GM12878 (cell line): ENCODE measurements around the gene STK11. TPM values are rescaled to one million over a fixed set of nuclear protein-coding genes. Genes with fewer than 3 reads are reported as not detected.

Source experiments
- ATAC-seq: fragments of 200-7000 bp; cut with Tn5 transposase; 3 replicates; pipeline ENCODE4 v1.9.1; 2020; ENCODE audit warnings: mild to moderate bottlenecking, moderate library complexity
- BruUV-seq: library from RNA; stranded (reverse); fragments of 400-500 nt; replicated peaks from 2 replicates; lab custom pipeline; 2021; lab: Mats Ljungman, UMichigan
- CTCF ChIA-PET: fragments of 300-600 bp; sonication (Branson Sonifier 250); formaldehyde crosslinking; extraction: SDS; loops from one replicate; lab custom pipeline; 2021; ENCODE audit warnings: inconsistent platforms; lab: Yijun Ruan, JAX
- POLR2A ChIA-PET: fragments of 350-600 bp; formaldehyde crosslinking; extraction: SDS; loops from one replicate; lab custom pipeline; 2021; ENCODE audit warnings: inconsistent platforms; lab: Charles Lee
- RAD21 ChIA-PET: fragments of 300-600 bp; sonication (Branson Sonifier 250); formaldehyde crosslinking; loops from one replicate; lab custom pipeline; 2023; ENCODE audit warnings: antibody characterized with exemption; ENCODE audit not compliant: unreplicated experiment; lab: Charles Lee
- SMC1A ChIA-PET: fragments of 300-600 bp; sonication (Branson Sonifier 250); formaldehyde crosslinking; loops from one replicate; lab custom pipeline; 2023; ENCODE audit not compliant: unreplicated experiment, uncharacterized antibody; lab: Charles Lee
- DNase-seq: peaks from one replicate; pipeline ENCODE4 v3.0.0-alpha.2; 2011; ENCODE audit warnings: low read depth, low spot score
- FAIRE-seq: peaks from 3 replicates; lab custom pipeline; 2011; peaks lifted over from hg19 to GRCh38; lab: Jason Lieb, UNC
- H2AFZ ChIP-seq: 2 replicates; pipeline ENCODE4 v1.6.0; 2011; ENCODE audit warnings: low read depth, low read length, control low read depth; ENCODE audit not compliant: control insufficient read depth
- H3K27ac ChIP-seq: 2 replicates; pipeline ENCODE4 v1.5.1; 2011; ENCODE audit warnings: control low read depth; ENCODE audit not compliant: control insufficient read depth, insufficient read depth
- H3K27me3 ChIP-seq, 2 experiments: replicated peaks in 1 of 2; 2 replicates each; pipeline versions ENCODE4 v1.6.0 to v1.6.1; 2011; ENCODE audit warnings: low read length in 1 of 2; ENCODE audit not compliant: control insufficient read depth in 2 of 2, insufficient read depth in 2 of 2
- H3K36me3 ChIP-seq, 2 experiments: 2 replicates each; pipeline ENCODE4 v1.5.1; 2011; ENCODE audit warnings: low read length in 1 of 2; ENCODE audit not compliant: control insufficient read depth in 2 of 2, insufficient read depth in 2 of 2
- H3K4me1 ChIP-seq: 2 replicates; pipeline ENCODE4 v1.6.1; 2011; ENCODE audit warnings: mild to moderate bottlenecking, low read length, moderate library complexity, mixed read lengths; ENCODE audit not compliant: control insufficient read depth, insufficient read depth
- H3K4me2 ChIP-seq: 2 replicates; pipeline ENCODE4 v1.6.0; 2011; ENCODE audit warnings: control low read depth; ENCODE audit not compliant: control insufficient read depth, insufficient read depth
- H3K4me3 ChIP-seq: fragments of 200-600 bp; sonication (generic); 2 replicates; pipeline ENCODE4 v1.5.1; 2016
- H3K79me2 ChIP-seq: 2 replicates; pipeline ENCODE4 v1.6.0; 2011; ENCODE audit warnings: low read length; ENCODE audit not compliant: control insufficient read depth, insufficient read depth
- H3K9ac ChIP-seq: 2 replicates; pipeline ENCODE4 v1.8.0; 2011; ENCODE audit warnings: low read length, control low read depth, mixed read lengths; ENCODE audit not compliant: control insufficient read depth, insufficient read depth
- H3K9me3 ChIP-seq: replicated peaks from 3 replicates; pipeline ENCODE4 v1.5.1; 2011; ENCODE audit warnings: mild to moderate bottlenecking, low read length; ENCODE audit not compliant: control insufficient read depth, insufficient read depth
- H4K20me1 ChIP-seq: 2 replicates; pipeline ENCODE4 v1.6.0; 2011; ENCODE audit not compliant: control insufficient read depth, insufficient read depth
- CBX5 ChIP-seq: sonication (generic); IDR thresholded peaks from 2 replicates; pipeline ENCODE4 v1.6.1; 2016; ENCODE audit warnings: low read depth, moderate library complexity, mild to moderate bottlenecking, inconsistent platforms
- CTCF ChIP-seq, 3 experiments: IDR thresholded peaks in 2 of 3; conservative IDR thresholded peaks in 1 of 3; 2 replicates each; pipeline ENCODE4 v1.5.1; 2011; ENCODE audit warnings: low read depth in 3 of 3, low read length in 3 of 3, mild to moderate bottlenecking in 3 of 3, control low read depth in 2 of 3, moderate library complexity in 2 of 3, inconsistent platforms in 1 of 3, mixed read lengths in 1 of 3; ENCODE audit not compliant: control insufficient read depth in 2 of 3, insufficient read depth in 1 of 3; ENCODE audit errors: extremely low read depth in 1 of 3
- EED ChIP-seq: sonication (generic); IDR thresholded peaks from 2 replicates; pipeline ENCODE4 v1.6.1; 2016; ENCODE audit warnings: antibody characterized with exemption, low read depth
- IKZF2 ChIP-seq, 2 experiments: fragments of 450-650 bp; IDR thresholded peaks; 2 replicates each; pipeline ENCODE4 v1.6.1; 2017; ENCODE audit warnings: mild to moderate bottlenecking in 2 of 2, moderate library complexity in 2 of 2
- MYB ChIP-seq: fragments of 150-350 bp; IDR thresholded peaks from 2 replicates; pipeline ENCODE4 v1.6.1; 2014; ENCODE audit warnings: mild to moderate bottlenecking, low read depth, low read length, borderline replicate concordance
- POLR2AphosphoS2 ChIP-seq: IDR thresholded peaks from 2 replicates; pipeline ENCODE4 v1.6.1; 2011; ENCODE audit warnings: low read depth, mild to moderate bottlenecking, low read length, improper control_type of control experiment, moderate library complexity
- SUZ12 ChIP-seq: fragments of 200-600 bp; sonication (generic); IDR thresholded peaks from one replicate; pipeline ENCODE4 v1.6.1; 2018; ENCODE audit warnings: antibody characterized with exemption, mild to moderate bottlenecking; ENCODE audit not compliant: unreplicated experiment
- ZBED1 ChIP-seq: IDR thresholded peaks from 2 replicates; pipeline ENCODE4 v1.6.1; 2016; ENCODE audit warnings: borderline replicate concordance
- ZBTB33 ChIP-seq: fragments of 450-650 bp; IDR thresholded peaks from 2 replicates; pipeline ENCODE4 v1.6.1; 2017; ENCODE audit warnings: mild to moderate bottlenecking
- ZNF217 ChIP-seq: fragments of 450-650 bp; IDR thresholded peaks from 2 replicates; pipeline ENCODE4 v1.6.1; 2017; ENCODE audit warnings: antibody characterized with exemption, mild to moderate bottlenecking
- WGBS: methylation state at CpG from one replicate; pipeline ENCODE4 v1.1.6; 2016; ENCODE audit warnings: low lambda C conversion rate; ENCODE audit not compliant: insufficient replicate concordance, insufficient coverage; ENCODE audit errors: missing lambda C conversion rate; 5-methylcytosine and 5-hydroxymethylcytosine counted together
- in situ Hi-C: fragments of 300-500 bp; cut with MboI; formaldehyde crosslinking; loops from 9 replicates; pipeline ENCODE4 v1.14.3; 2018; ENCODE audit warnings: mixed read lengths
- intact Hi-C: fragments of 100-400 bp; cut with micrococcal nuclease; formaldehyde crosslinking; loops from one replicate; pipeline ENCODE4 v1.14.2; 2022; ENCODE audit not compliant: unreplicated experiment
- polyA plus RNA-seq, 11 experiments: library from polyadenylated mRNA; depleted of rRNA in 4 of 11; unstranded in 6 of 11; stranded (reverse) in 5 of 11; fragments of >200 nt; fragmentation: Nextera tagmentation in 4 of 11; fragmentation: Illumina TruSeq in 1 of 11; extraction: Ambion mirVana in 4 of 11; extraction: Trizol in 1 of 11; gene quantifications; 1 replicate in 1 of 11; 2 replicates in 10 of 11; pipeline versions ENCODE4 v1.2.1 to v1.2.3, GENCODE V29; 2011 to 2016; ENCODE audit warnings: inconsistent platforms in 2 of 11, missing spikeins in 2 of 11, low read depth in 1 of 11
- total RNA-seq, 4 experiments: library from RNA; depleted of rRNA in 3 of 4; stranded (reverse); fragments of >200 nt in 3 of 4; fragmentation: Illumina TruSeq in 1 of 4; extraction: Trizol in 1 of 4; gene quantifications; 2 replicates each; pipeline versions ENCODE4 v1.2.1 to v1.2.3, GENCODE V29; 2013 to 2021
- TF ChIP-seq, protein P1 (sequence below): fragments of 450-650 bp; IDR thresholded peaks from 2 replicates; pipeline ENCODE4 v1.6.1; 2017; ENCODE audit warnings: mild to moderate bottlenecking, moderate library complexity

STK11 gene
- total and polyA plus RNA-seq, 10 of the 15 experiments (the other 5 are each of a cell fraction or from before 2014, with no cell fraction given), result 0.33 to 71.0 (median 23.8) TPM

GRCh38 chr19:1252821-1253513, 47.4 kb downstream of the STK11 start:
- in situ Hi-C loops, result no loop called here
- no peak overlapping the region for H2AFZ ChIP-seq
- peaks cover 14 to 29% of the 10 kb centered on the region in 2 experiments; a peak in 3 of 4 replicates for H3K36me3 ChIP-seq
- peak overlapping the region; percentile 53 for H3K4me2 ChIP-seq
- no peak for FAIRE-seq
- 1% methylated on average over 12 of the region's 26 CpGs for WGBS
- no peaks in the 10 kb centered on the region for H3K9me3 ChIP-seq
- peak overlapping the region; percentile 91 for H3K4me3 ChIP-seq
- intact Hi-C loops, result no loop called here
- ChIA-PET RAD21 (interaction anchor here (1.0 to 2.9 kb wide), 5 partner anchors 9 to 130 kb away, joined by 3 to 47 read pairs (median 7); partner anchors contain the start of gene CIRBP), CTCF (interaction anchor here (1.0 to 2.3 kb wide), 6 partner anchors 9 to 26 kb away, joined by 3 to 26 read pairs (median 8); partner anchors contain the start of gene CIRBP), POLR2A (interaction anchor here (0.7 to 2.9 kb wide), 8 partner anchors 9 to 186 kb away, joined by 3 to 29 read pairs (median 11); partner anchors contain the start of genes ARHGAP45 and CIRBP), SMC1A (interaction anchor here (1.2 to 1.9 kb wide), 3 partner anchors 9 to 13 kb away, joined by 4 to 14 read pairs (median 6); no protein-coding TSS in a partner anchor)
- H3K79me2 ChIP-seq, result peaks cover 56% of the 10 kb centered on the region
- H3K4me1 ChIP-seq, result peaks cover 13% of the 10 kb centered on the region
- no peaks in the 10 kb centered on the region for H4K20me1 ChIP-seq
- H3K27ac ChIP-seq, result peak overlapping the region; percentile 72
- no peaks in the 10 kb centered on the region for H3K27me3 ChIP-seq
- DNase-seq, result no peak
- no TSS peak for BruUV-seq
- peak overlapping the region; percentile 86 for H3K9ac ChIP-seq
- peak; percentile 36 for ATAC-seq
- TF ChIP-seq CBX5 (no peak), IKZF2 (IDR thresholded peaks at IDR 0.05) (peak; percentile 39 to 59; a peak in 2 of 4 replicates), POLR2AphosphoS2 (peak; percentile 54; the same call in 1 of the 2 replicates), ZBED1 (no peak), MYB (no peak), EED (no peak; the same call in 1 of the 2 replicates), ZNF217 (no peak), SUZ12 (no peak), CTCF (IDR thresholded peaks at IDR 0.05 in 2 of 3, conservative IDR thresholded peaks at IDR 0.05 in 1 of 3; ENCODE audit: control insufficient read depth in 2 of 3, extremely low read depth in 1 of 3, insufficient read depth in 1 of 3, low read depth in 3 of 3, low read length in 3 of 3) (no peak), ZBTB33 (no peak)
- TF ChIP-seq, protein P1, sequence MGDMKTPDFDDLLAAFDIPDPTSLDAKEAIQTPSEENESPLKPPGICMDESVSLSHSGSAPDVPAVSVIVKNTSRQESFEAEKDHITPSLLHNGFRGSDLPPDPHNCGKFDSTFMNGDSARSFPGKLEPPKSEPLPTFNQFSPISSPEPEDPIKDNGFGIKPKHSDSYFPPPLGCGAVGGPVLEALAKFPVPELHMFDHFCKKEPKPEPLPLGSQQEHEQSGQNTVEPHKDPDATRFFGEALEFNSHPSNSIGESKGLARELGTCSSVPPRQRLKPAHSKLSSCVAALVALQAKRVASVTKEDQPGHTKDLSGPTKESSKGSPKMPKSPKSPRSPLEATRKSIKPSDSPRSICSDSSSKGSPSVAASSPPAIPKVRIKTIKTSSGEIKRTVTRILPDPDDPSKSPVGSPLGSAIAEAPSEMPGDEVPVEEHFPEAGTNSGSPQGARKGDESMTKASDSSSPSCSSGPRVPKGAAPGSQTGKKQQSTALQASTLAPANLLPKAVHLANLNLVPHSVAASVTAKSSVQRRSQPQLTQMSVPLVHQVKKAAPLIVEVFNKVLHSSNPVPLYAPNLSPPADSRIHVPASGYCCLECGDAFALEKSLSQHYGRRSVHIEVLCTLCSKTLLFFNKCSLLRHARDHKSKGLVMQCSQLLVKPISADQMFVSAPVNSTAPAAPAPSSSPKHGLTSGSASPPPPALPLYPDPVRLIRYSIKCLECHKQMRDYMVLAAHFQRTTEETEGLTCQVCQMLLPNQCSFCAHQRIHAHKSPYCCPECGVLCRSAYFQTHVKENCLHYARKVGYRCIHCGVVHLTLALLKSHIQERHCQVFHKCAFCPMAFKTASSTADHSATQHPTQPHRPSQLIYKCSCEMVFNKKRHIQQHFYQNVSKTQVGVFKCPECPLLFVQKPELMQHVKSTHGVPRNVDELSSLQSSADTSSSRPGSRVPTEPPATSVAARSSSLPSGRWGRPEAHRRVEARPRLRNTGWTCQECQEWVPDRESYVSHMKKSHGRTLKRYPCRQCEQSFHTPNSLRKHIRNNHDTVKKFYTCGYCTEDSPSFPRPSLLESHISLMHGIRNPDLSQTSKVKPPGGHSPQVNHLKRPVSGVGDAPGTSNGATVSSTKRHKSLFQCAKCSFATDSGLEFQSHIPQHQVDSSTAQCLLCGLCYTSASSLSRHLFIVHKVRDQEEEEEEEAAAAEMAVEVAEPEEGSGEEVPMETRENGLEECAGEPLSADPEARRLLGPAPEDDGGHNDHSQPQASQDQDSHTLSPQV, result no peak
